Inflammatory macrophage treated with lipopolysaccharide for 1 hour (primary cell): Measurements from ENCODE around the gene RS1.
A peak's percentile ranks its signal among the peaks of the same experiment; 100 is the strongest.

ENCODE experiments used
- DNase-seq, 2 donors: peaks; one replicate each; pipeline ENCODE4 v3.0.0-alpha.2; 2020 to 2022

RS1 gene

GRCh38 chrX:18672008-18672407 lies at the start of gene RS1:
RS1 (minus strand) TSS chrX:18672108; CDS start chrX:18672068, 40 bp downstream.
- DNase-seq = no peak

GRCh38 chrX:18719852-18720251 lies 47.9 kb upstream of the RS1 start:
- DNase-seq = no peak

DNA sequence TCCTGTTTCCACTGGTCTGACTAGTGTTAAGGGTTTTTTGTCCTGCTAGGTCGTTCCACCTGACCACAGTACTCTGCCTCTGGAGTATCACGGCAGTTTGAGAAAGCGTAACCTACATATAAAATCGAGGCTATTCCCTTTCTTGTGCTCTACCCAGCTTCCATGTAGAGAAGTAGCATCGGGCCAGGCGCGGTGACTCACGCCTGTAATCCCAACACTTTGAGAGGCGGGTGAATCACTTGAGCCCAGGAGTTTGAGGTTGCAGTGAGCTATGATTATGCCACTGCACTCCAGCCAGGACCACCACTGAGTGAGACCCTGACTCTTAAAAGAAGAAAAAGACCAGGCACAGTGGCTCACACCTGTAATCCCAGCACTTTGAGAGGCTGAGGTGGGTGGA lies 43.0 kb upstream of the RS1 start:
- no peak for DNase-seq

GRCh38 chrX:18709833-18710232 lies 37.9 kb upstream of the RS1 start:
- DNase-seq = no peak

DNA sequence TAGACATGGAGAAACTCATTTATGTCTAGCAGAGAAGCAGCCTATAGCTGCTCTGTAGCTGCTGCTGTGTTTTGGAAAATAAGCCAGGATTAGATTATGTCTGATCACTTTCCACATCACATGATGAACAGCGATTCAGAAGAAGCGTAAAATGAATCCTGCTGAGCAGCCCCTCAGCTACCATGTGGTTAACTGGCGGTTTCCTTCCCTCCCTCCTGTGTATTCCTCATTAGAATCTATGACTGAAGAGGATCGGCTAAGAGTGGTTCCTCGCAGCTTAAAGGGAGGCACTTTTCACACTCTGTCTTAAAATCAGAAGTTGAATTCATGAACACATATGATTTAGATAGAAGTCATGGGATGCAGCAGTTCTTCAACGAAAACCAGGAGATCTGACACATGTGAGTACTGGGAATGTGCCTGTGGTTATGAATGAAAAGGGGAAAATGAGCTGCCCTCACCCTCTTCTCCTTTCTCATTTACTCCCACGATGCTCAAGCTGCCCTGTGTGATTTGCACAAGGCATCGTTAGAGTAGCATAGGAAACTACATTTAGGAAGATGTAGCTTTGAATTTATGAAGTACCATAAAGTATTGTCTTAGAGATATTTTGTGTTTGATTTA lies 35.6 kb upstream of the RS1 start, which contains the start of gene PPEF1:
Gene PPEF1 (plus strand): TSS at position 220 of the 624 bp plus-strand sequence. CDS start 136 bp downstream, at position 356.
- DNase-seq = peak in 1 of 2 donors; percentile 37

GRCh38 chrX:18702362-18703195 lies 30.7 kb upstream of the RS1 start:
- DNase-seq = no peak

- DNase-seq = no peak
Measured at GRCh38 chrX:18701621-18702361, 29.9 kb upstream of the RS1 start.

DNA sequence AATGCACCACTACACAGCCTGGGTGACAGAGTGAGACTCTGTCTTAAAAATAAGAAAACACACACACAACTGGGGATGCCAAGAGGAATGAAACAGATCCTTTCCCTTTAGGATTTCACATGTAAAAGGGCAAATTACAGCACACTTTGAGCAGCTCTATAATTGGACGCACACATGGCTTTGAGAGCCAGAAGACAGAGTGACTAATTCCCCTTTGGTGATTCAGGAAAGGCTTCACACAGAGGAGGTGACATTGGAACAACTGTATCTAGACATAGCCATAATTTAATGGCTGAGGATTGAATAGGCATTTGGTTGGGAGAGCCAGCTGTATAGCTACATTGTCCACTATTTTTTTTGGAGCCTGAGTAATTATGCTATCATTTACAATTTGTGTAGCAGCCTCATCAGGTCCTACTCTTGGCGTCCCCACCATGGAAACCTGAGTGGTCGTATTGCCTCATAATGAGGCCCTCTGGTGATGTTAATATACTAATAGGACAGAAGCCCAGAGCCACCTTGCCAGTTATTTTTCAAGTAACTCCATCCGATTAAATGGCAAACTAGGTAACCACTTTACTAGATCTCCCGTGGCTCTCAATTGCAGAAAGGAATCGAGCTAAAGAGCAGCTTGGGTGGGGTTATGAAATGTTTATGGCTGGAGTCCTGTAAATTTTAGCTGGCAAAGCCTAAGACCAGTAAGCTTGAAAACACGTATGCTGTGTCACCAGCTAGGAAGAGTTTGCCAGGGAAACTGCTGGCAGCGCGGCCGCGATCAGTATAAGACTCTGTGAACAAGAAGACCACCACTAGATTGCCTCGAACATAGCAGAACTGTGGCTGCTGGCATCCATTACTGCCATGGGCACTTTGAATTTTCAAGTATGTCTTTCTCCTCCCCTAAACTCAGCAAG lies 27.1 kb upstream of the RS1 start:
- no peak for DNase-seq

DNA sequence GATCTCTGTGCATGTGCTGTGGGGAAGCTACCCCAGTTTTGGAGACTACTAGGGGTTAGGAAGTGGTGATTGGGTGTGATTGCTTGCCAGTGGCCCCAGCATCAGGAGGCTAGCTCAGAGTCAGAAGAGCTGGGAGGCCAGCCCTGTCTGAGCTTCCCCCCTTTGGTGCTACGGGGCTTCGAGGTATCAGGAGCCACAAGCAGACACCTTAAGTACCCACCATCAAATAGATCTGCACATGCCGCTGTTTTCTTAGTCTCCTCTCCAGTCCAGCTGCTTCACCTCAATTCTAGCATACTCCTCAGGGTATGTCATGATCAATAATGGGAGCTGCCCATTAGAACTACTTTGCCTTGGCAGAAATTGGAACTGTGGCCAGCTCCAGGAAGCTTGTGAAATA lies 24.7 kb upstream of the RS1 start:
- DNase-seq = no peak

GRCh38 chrX:18692541-18692940 lies 20.6 kb upstream of the RS1 start:
- no peak for DNase-seq

- DNase-seq = no peak
Measured at GRCh38 chrX:18691431-18691830, 19.5 kb upstream of the RS1 start.

DNA sequence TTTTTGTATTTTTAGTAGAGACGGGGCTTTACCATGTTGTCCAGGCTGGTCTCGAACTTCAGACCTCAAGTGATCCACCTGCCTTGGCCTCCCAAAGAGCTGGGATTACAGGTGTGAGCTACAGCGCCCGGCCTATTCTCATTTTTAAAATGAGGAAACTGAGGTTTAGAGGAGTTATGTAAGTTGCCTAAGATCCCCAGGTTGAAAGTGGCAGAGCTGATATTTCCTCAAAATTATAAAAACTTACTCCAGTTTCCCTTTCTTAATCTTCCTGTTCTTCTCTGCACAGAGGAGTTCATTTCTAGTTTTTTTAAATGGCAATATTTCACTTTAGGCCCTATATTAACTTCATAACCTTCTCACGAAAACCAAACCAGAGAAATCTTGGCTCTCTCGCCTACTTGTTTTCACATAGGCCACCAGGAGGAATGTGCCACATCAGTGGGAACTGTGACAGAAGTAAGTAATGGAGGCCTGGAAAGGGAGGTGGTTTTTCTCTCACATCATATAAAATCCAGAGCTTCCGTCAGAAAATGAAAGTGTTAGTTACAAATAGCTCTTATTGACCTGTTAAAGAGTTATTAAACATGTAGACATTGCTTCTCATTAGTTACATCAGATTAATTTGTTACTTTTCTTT lies 16.1 kb upstream of the RS1 start:
- peak in 1 of 2 donors; percentile 12 for DNase-seq

- peak; percentile 25 to 64 for DNase-seq
Measured at GRCh38 chrX:18682979-18683387, 11.1 kb upstream of the RS1 start.

GRCh38 chrX:18681996-18682395 lies 10.1 kb upstream of the RS1 start:
- DNase-seq = no peak

DNA sequence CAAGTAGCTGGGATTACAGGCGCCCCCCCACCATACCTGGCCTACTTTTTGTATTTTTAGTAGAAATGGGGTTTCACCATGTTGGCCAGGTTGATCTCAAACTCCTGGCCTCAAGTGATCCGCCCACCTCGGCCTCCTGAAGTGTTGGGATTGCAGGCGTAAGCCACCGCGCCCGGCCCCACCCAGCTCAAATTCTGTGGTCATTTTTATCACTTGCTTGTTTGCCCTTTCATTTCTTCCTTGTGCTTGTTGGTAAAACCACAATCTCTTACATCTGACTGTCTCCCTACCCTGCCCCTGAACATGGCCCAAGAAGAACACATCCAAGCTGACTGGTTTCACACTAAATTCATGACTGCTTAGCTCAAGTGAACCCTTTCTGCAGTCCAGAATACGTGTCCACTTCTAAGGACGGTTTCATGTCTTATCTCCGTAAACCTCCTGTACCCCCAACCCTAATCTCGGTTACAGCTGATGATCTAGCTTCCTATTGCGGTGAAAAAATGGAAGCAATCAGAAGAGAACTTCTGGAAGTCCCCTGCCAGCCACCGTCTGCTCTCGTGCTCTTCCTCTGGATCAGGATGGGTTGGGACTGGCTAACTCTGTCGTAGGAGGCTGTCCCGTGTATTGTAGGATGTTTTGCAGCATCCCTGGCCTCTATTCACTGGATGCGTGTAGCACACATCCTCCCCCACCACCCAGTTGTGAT lies 5.4 kb upstream of the RS1 start:
- peak; percentile 19 to 73 for DNase-seq

GRCh38 chrX:18676470-18676869 lies 4.6 kb upstream of the RS1 start:
- no peak for DNase-seq

GRCh38 chrX:18676050-18676449 lies 4.1 kb upstream of the RS1 start:
- DNase-seq = no peak

GRCh38 chrX:18674788-18675735 lies 3.2 kb upstream of the RS1 start:
- DNase-seq = peak; percentile 62 to 95

DNA sequence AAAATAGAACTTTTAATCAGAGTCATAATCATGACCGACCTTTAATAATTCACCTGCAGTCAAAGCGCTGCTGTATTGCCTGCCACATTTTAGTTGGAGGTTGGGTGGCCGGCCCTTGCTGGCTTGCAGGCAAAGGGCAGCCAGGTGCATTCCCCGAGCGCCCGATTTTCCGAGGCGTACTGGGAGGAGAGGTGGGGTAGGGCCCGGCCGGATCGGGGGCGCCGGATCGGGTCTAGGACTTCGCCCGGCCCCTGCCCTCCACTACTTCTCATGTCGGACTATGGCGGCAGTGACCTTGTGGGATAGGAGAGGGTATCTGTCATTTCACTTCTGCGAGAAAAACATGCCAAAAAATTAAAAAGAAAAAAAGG lies 2.5 kb upstream of the RS1 start:
- DNase-seq = no peak
